SK-N-SH treated with all-trans-retinoic acid at 6 μM for 48 hours (cell line): ENCODE results near the gene CDK14.

ENCODE experiments used
- ATAC-seq: fragments of 200-7000 bp; cut with Tn5 transposase; 3 replicates; pipeline ENCODE4 v1.9.1; 2020; ENCODE audit warnings: mild to moderate bottlenecking, moderate library complexity
- ARNTL ChIP-seq: fragments of 450-650 bp; formaldehyde crosslinking; IDR thresholded peaks from 2 replicates; pipeline ENCODE4 v1.5.0; 2020; ENCODE audit warnings: low read depth, mild to moderate bottlenecking, moderate library complexity, borderline replicate concordance
- BACH2 ChIP-seq: fragments of 250-450 bp; sonication (Bioruptor Pico); IDR thresholded peaks from 2 replicates; pipeline ENCODE4 v1.9.0; 2021; ENCODE audit warnings: mild to moderate bottlenecking, borderline replicate concordance
- CSDC2 ChIP-seq: fragments of 250-450 bp; sonication (Bioruptor Pico); IDR thresholded peaks from 2 replicates; pipeline ENCODE4 v1.5.0; 2020; ENCODE audit warnings: mild to moderate bottlenecking, moderate library complexity
- ESRRG ChIP-seq: fragments of 250-450 bp; sonication (Bioruptor Pico); IDR thresholded peaks from 2 replicates; pipeline ENCODE4 v1.6.1; 2021; ENCODE audit warnings: mild to moderate bottlenecking
- GLIS3 ChIP-seq: fragments of 250-450 bp; sonication (Bioruptor Pico); IDR thresholded peaks from 2 replicates; pipeline ENCODE4 v1.5.0; 2020; ENCODE audit warnings: mild to moderate bottlenecking, moderate library complexity
- ISL1 ChIP-seq: fragments of 250-450 bp; sonication (Bioruptor Pico); IDR thresholded peaks from 2 replicates; pipeline ENCODE4 v2.1.2; 2022; ENCODE audit warnings: mild to moderate bottlenecking, moderate library complexity
- POU6F1 ChIP-seq: fragments of 250-450 bp; sonication (Bioruptor Pico); IDR thresholded peaks from 2 replicates; pipeline ENCODE4 v1.8.0; 2021; ENCODE audit warnings: low read depth, mild to moderate bottlenecking, moderate library complexity, borderline replicate concordance
- PPARA ChIP-seq: fragments of 250-450 bp; sonication (Bioruptor Pico); IDR thresholded peaks from 2 replicates; pipeline ENCODE4 v1.5.0; 2020; ENCODE audit warnings: mild to moderate bottlenecking, borderline replicate concordance
- RARB ChIP-seq: fragments of 250-450 bp; sonication (Bioruptor Pico); IDR thresholded peaks from 2 replicates; pipeline ENCODE4 v1.8.0; 2021; ENCODE audit warnings: mild to moderate bottlenecking, moderate library complexity
- SNAI2 ChIP-seq: fragments of 250-450 bp; sonication (Bioruptor Pico); IDR thresholded peaks from 2 replicates; pipeline ENCODE4 v1.5.0; 2020; ENCODE audit warnings: mild to moderate bottlenecking, moderate library complexity
- TCF4 ChIP-seq: fragments of 250-450 bp; sonication (Bioruptor Pico); IDR thresholded peaks from 2 replicates; pipeline ENCODE4 v1.8.0; 2021; ENCODE audit warnings: mild to moderate bottlenecking, moderate library complexity, borderline replicate concordance
- TOX ChIP-seq: fragments of 250-450 bp; sonication (Bioruptor Pico); IDR thresholded peaks from 2 replicates; pipeline ENCODE4 v1.8.0; 2021; ENCODE audit warnings: mild to moderate bottlenecking, moderate library complexity, borderline replicate concordance
- TSHZ2 ChIP-seq: fragments of 250-450 bp; sonication (Bioruptor Pico); IDR thresholded peaks from 2 replicates; pipeline ENCODE4 v1.5.0; 2020; ENCODE audit warnings: mild to moderate bottlenecking, moderate library complexity
- ZFP3 ChIP-seq: fragments of 250-450 bp; sonication (Bioruptor Pico); IDR thresholded peaks from 2 replicates; pipeline ENCODE4 v1.5.0; 2020; ENCODE audit warnings: mild to moderate bottlenecking, moderate library complexity
- ZFP30 ChIP-seq: fragments of 450-650 bp; formaldehyde crosslinking; IDR thresholded peaks from 2 replicates; pipeline ENCODE4 v1.5.0; 2022; ENCODE audit warnings: mild to moderate bottlenecking, moderate library complexity
- ZNF565 ChIP-seq: fragments of 450-650 bp; formaldehyde crosslinking; conservative IDR thresholded peaks from 2 replicates; pipeline ENCODE4 v1.5.0; 2020; ENCODE audit warnings: low read depth, mild to moderate bottlenecking, moderate library complexity
- ZNF8 ChIP-seq: fragments of 450-650 bp; formaldehyde crosslinking; IDR thresholded peaks from 2 replicates; pipeline ENCODE4 v1.5.0; 2020; ENCODE audit warnings: mild to moderate bottlenecking, moderate library complexity
- TF ChIP-seq, protein P1 (sequence below): fragments of 250-450 bp; sonication (Bioruptor Pico); IDR thresholded peaks from 2 replicates; pipeline ENCODE4 v1.5.1; 2021; ENCODE audit warnings: mild to moderate bottlenecking, moderate library complexity
- TF ChIP-seq, protein P2 (sequence below): fragments of 250-450 bp; sonication (Bioruptor Pico); IDR thresholded peaks from 2 replicates; pipeline ENCODE4 v1.8.0; 2020; ENCODE audit warnings: mild to moderate bottlenecking, moderate library complexity, borderline replicate concordance

Gene CDK14

DNA sequence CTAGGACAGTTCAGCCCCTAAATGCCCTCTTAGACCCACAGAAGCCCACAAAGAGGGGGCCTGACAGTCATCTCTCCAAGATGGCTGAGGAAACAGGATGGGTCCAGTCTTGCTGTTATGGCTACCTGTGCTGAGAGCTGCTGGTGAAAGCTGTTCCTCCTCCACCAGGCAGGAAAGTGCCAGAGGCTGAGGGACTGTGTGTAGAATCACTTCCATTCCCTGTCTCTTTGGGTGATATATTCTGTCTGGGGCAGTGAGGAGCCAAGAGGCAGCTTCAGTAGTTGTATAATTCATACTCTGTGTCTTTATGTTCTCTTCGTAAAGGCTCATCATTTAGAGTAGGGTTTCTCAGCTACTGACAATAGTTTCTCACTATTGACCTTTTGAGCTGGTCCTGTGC, 425.8 kb downstream of the CDK14 start:
- ATAC-seq = no peak
- no peak for TF ChIP-seq TSHZ2
- no peak for TF ChIP-seq RARB (CRISPR knock-in tag)
- TF ChIP-seq CSDC2 (CRISPR knock-in tag) = no peak
- TF ChIP-seq ZFP3 (CRISPR knock-in tag) = no peak
- no peak for TF ChIP-seq ZNF565 (CRISPR knock-in tag)
- no peak for TF ChIP-seq GLIS3 (CRISPR knock-in tag)
- no peak for TF ChIP-seq PPARA

GRCh38 chr7:91025906-91026390, 429.8 kb downstream of the CDK14 start:
- ATAC-seq = no peak
- no peak for TF ChIP-seq TOX
- no peak for TF ChIP-seq TSHZ2
- TF ChIP-seq, protein P1, sequence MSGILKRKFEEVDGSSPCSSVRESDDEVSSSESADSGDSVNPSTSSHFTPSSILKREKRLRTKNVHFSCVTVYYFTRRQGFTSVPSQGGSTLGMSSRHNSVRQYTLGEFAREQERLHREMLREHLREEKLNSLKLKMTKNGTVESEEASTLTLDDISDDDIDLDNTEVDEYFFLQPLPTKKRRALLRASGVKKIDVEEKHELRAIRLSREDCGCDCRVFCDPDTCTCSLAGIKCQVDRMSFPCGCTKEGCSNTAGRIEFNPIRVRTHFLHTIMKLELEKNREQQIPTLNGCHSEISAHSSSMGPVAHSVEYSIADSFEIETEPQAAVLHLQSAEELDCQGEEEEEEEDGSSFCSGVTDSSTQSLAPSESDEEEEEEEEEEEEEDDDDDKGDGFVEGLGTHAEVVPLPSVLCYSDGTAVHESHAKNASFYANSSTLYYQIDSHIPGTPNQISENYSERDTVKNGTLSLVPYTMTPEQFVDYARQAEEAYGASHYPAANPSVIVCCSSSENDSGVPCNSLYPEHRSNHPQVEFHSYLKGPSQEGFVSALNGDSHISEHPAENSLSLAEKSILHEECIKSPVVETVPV = no peak
- TF ChIP-seq GLIS3 (CRISPR knock-in tag) = no peak
- no peak for TF ChIP-seq RARB (CRISPR knock-in tag)
- no peak for TF ChIP-seq ZNF565 (CRISPR knock-in tag)
- TF ChIP-seq POU6F1 (CRISPR knock-in tag) = no peak
- TF ChIP-seq CSDC2 (CRISPR knock-in tag) = no peak
- no peak for TF ChIP-seq ISL1 (CRISPR knock-in tag)

GRCh38 chr7:91029688-91030087, 433.6 kb downstream of the CDK14 start:
- no peak for ATAC-seq
- TF ChIP-seq ARNTL (CRISPR knock-in tag) (no peak), ZFP30 (CRISPR knock-in tag) (no peak), ZFP3 (CRISPR knock-in tag) (no peak), ESRRG (CRISPR knock-in tag) (no peak), GLIS3 (CRISPR knock-in tag) (no peak), ISL1 (CRISPR knock-in tag) (no peak), BACH2 (CRISPR knock-in tag) (no peak), TSHZ2 (no peak), POU6F1 (CRISPR knock-in tag) (no peak), SNAI2 (CRISPR knock-in tag) (no peak), ZNF565 (CRISPR knock-in tag) (no peak), TCF4 (CRISPR knock-in tag) (no peak), ZNF8 (CRISPR knock-in tag) (no peak), TOX (no peak)
- TF ChIP-seq, protein P2, sequence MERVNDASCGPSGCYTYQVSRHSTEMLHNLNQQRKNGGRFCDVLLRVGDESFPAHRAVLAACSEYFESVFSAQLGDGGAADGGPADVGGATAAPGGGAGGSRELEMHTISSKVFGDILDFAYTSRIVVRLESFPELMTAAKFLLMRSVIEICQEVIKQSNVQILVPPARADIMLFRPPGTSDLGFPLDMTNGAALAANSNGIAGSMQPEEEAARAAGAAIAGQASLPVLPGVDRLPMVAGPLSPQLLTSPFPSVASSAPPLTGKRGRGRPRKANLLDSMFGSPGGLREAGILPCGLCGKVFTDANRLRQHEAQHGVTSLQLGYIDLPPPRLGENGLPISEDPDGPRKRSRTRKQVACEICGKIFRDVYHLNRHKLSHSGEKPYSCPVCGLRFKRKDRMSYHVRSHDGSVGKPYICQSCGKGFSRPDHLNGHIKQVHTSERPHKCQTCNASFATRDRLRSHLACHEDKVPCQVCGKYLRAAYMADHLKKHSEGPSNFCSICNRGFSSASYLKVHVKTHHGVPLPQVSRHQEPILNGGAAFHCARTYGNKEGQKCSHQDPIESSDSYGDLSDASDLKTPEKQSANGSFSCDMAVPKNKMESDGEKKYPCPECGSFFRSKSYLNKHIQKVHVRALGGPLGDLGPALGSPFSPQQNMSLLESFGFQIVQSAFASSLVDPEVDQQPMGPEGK (CRISPR knock-in tag) = no peak
- TF ChIP-seq, protein P1 = no peak
- TF ChIP-seq, all 23 proteins: peak for 0
